Fibroblast of pulmonary artery (primary cell): ENCODE results near the gene CYP26C1.

Source experiments
- DNase-seq: peaks from one replicate; pipeline ENCODE4 v3.0.0-alpha.2; 2010; ENCODE audit warnings: low read depth
- H3K4me3 ChIP-seq: replicated peaks from 2 replicates; pipeline ENCODE4 v1.5.1; 2011; ENCODE audit warnings: low read depth, mild to moderate bottlenecking, control low read depth, low read length, moderate library complexity
- CTCF ChIP-seq: IDR thresholded peaks from 2 replicates; pipeline ENCODE4 v1.5.1; 2011; ENCODE audit warnings: mild to moderate bottlenecking, control low read depth, low read length, inconsistent platforms; ENCODE audit errors: missing control alignments

The CYP26C1 gene, protein sequence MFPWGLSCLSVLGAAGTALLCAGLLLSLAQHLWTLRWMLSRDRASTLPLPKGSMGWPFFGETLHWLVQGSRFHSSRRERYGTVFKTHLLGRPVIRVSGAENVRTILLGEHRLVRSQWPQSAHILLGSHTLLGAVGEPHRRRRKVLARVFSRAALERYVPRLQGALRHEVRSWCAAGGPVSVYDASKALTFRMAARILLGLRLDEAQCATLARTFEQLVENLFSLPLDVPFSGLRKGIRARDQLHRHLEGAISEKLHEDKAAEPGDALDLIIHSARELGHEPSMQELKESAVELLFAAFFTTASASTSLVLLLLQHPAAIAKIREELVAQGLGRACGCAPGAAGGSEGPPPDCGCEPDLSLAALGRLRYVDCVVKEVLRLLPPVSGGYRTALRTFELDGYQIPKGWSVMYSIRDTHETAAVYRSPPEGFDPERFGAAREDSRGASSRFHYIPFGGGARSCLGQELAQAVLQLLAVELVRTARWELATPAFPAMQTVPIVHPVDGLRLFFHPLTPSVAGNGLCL

DNA sequence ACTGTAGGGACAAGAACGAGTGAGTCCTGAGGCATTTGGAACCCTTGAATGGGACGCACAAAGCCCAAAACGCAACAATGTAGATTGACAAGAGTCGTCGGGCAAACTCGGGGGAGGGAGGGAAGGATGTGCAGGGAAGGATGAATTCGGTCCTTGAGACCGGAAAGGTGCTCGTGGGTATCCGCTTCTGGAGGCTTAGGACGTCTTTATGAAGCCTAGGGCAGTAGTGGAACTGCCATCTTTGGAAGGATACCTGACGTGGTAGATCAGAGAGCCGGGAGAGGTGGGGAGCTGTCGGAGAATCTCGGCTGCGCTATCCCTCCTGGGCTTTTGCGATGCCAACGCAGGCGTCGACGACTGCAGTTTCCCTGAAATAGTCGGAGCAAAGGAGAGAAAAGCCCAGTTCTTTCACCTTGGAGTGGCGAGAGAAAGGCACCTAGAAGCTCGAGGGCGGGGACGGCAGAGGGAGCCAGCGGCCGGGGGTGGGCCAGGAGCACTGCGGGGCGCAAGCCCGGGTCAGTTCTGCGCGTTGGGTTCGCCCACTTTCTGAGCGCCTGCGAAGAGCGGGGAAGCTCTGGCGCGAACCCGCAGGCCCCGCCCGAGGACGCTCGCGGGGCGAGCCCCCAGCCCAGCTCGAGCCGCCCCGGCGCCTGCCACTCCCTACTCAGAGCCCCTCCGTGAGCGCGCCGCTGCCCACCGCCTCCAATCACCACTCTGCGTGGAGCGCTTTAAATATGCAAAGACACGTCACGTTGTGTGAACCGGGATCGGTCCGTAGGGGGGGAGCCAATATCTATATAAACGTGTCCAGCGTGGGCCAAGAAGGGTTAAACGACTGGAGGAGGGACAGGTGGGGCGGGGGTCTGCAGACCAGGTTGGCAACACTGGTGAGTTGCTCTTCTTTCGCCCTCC is at the start of gene CYP26C1:
Gene CYP26C1, plus strand, starts transcription at position 824 of the 912 bp plus-strand sequence. CDS start 466 bp downstream, outside the sequence.
- H3K4me3 ChIP-seq, result no peak within 1 kb of the TSS
- no peak for TF ChIP-seq CTCF
- no peak for DNase-seq

DNA sequence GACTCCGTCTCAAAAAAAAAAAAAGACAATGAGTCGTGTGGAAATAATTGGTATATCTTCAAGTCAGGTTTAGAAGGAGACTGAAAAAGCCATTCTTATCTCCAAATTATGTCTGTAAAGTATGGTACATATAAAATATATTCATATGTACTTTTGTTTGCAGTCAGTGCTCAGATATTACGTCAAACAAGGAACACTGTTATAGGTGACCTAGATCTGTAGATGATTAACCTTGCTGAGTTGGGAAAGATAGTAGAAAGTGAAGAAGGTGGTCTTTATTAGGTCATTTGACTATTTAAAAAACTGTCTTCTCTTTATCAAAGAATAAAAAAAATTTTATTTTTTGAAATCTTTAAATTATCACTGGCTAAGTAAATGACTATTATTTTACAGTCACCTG is 44.9 kb upstream of the CYP26C1 start:
- DNase-seq, result no peak
- no peak overlapping the region for H3K4me3 ChIP-seq
- no peak for TF ChIP-seq CTCF

DNA sequence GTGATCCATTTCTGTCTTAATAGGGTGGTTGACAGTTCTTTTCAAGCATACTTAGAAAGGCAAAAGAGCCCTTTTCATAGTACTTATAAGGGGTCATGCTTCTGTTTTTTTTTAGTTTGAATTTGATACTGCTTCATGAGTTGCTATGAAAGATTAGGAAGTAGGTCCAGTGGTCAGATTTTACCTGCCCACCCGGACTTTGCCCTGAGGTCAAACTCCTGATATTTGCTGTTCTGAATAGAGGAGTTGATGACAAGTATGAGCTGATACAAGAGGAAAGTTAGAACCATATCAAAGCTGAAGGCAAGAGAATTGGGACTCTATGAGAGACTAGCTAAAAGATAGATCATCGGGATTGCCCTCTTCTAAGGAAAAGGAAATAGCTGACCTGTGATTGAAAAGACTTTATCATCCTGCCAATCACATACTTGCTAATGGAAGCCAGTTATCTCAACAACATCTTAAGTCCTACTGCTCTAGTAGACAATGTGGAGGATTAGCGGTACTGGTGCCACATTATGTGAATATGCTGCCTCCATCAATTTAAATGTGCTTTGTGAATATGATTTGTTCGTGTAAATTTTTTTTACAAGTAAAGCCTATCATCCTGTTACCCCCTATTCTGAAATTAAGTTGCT is 37.5 kb upstream of the CYP26C1 start:
- DNase-seq, result no peak
- H3K4me3 ChIP-seq, result no peak overlapping the region
- no peak for TF ChIP-seq CTCF

GRCh38 chr10:93026072-93026471 is 34.5 kb upstream of the CYP26C1 start:
- DNase-seq, result no peak
- no peak for TF ChIP-seq CTCF
- no peak overlapping the region for H3K4me3 ChIP-seq

GRCh38 chr10:93027508-93027907 is 33.1 kb upstream of the CYP26C1 start:
- DNase-seq, result no peak
- H3K4me3 ChIP-seq, result no peak overlapping the region

More at GRCh38 chr10:93027508-93027907, 33.1 kb upstream of the CYP26C1 start:
- no peak for TF ChIP-seq CTCF
